OCI-LY7 (cell line): Measurements from ENCODE around the gene GOT1. TPM values are rescaled to one million over a fixed set of nuclear protein-coding genes. Genes with fewer than 3 reads are reported as not detected.

ENCODE experiments used
- Bru-seq: library from RNA; stranded (reverse); fragments of 400-500 nt; gene quantifications from one replicate; lab custom pipeline; 2021; lab: Mats Ljungman, UMichigan
- BruChase-seq, 2 experiments: library from RNA; stranded (reverse); fragments of 400-500 nt; gene quantifications; one replicate each; lab custom pipeline; 2021; lab: Mats Ljungman, UMichigan
- BruUV-seq: library from RNA; stranded (reverse); fragments of 400-500 nt; replicated peaks from 2 replicates; lab custom pipeline; 2021; lab: Mats Ljungman, UMichigan
- CTCF ChIA-PET: fragments of 300-600 bp; sonication (Branson Sonifier 250); formaldehyde crosslinking; loops from one replicate; lab custom pipeline; 2022; ENCODE audit warnings: antibody characterized with exemption; ENCODE audit not compliant: unreplicated experiment; lab: Charles Lee
- POLR2A ChIA-PET: fragments of 300-600 bp; sonication (Branson Sonifier 250); formaldehyde crosslinking; loops from one replicate; lab custom pipeline; 2022; ENCODE audit warnings: antibody characterized with exemption; lab: Charles Lee
- DNase-seq: peaks from one replicate; pipeline ENCODE4 v3.0.0-alpha.2; 2015; ENCODE audit warnings: low spot score
- H2AFZ ChIP-seq: fragments of 200-600 bp; sonication (generic), shearing (Covaris generic); 2 replicates; pipeline ENCODE4 v1.6.1; 2014; ENCODE audit warnings: mild to moderate bottlenecking, antibody characterized with exemption, low read length, moderate library complexity
- H3K27ac ChIP-seq: fragments of 200-600 bp; sonication (generic); 2 replicates; pipeline ENCODE4 v1.5.1; 2014; ENCODE audit warnings: mixed run types, low read depth, mild to moderate bottlenecking, moderate library complexity, low read length, inconsistent platforms; ENCODE audit not compliant: poor library complexity, severe bottlenecking
- H3K36me3 ChIP-seq: fragments of 200-600 bp; sonication (generic); 2 replicates; pipeline ENCODE4 v1.6.1; 2014; ENCODE audit warnings: mild to moderate bottlenecking, antibody characterized with exemption, low read length, moderate library complexity, mixed read lengths; ENCODE audit not compliant: insufficient read depth
- H3K4me1 ChIP-seq: fragments of 200-600 bp; sonication (generic); 2 replicates; pipeline ENCODE4 v1.5.1; 2014; ENCODE audit warnings: mild to moderate bottlenecking, low read length; ENCODE audit not compliant: insufficient read depth, poor library complexity, severe bottlenecking
- H3K4me2 ChIP-seq: fragments of 200-600 bp; sonication (generic); 2 replicates; pipeline ENCODE4 v1.6.1; 2014; ENCODE audit warnings: mild to moderate bottlenecking, low read length
- H3K4me3 ChIP-seq: fragments of 200-600 bp; sonication (generic); 2 replicates; pipeline ENCODE4 v1.5.1; 2014; ENCODE audit warnings: mild to moderate bottlenecking, low read depth, low read length; ENCODE audit not compliant: poor library complexity, severe bottlenecking
- H3K79me2 ChIP-seq: fragments of 200-600 bp; sonication (generic); 2 replicates; pipeline ENCODE4 v1.6.1; 2016; ENCODE audit warnings: low read depth, mild to moderate bottlenecking, low read length, moderate library complexity, mixed read lengths; ENCODE audit not compliant: insufficient read depth
- H3K9me2 ChIP-seq: fragments of 200-600 bp; sonication (generic); 2 replicates; pipeline ENCODE4 v1.6.1; 2016; ENCODE audit warnings: mild to moderate bottlenecking, low read length, mixed read lengths; ENCODE audit not compliant: insufficient read depth
- H3K9me3 ChIP-seq: fragments of 200-600 bp; sonication (generic); 2 replicates; pipeline ENCODE4 v1.6.1; 2014; ENCODE audit warnings: mild to moderate bottlenecking, mixed run types, low read length, mixed read lengths
- H4K20me1 ChIP-seq: fragments of 200-600 bp; sonication (generic); 2 replicates; pipeline ENCODE4 v1.6.1; 2014; ENCODE audit warnings: mild to moderate bottlenecking, antibody characterized with exemption, low read length, moderate library complexity, mixed read lengths; ENCODE audit not compliant: insufficient read depth
- EZH2phosphoT487 ChIP-seq: fragments of 200-600 bp; sonication (generic); IDR thresholded peaks from 2 replicates; pipeline ENCODE4 v1.6.1; 2018; ENCODE audit warnings: low read depth, borderline replicate concordance, mild to moderate bottlenecking, mixed run types, antibody characterized with exemption, low read length, moderate library complexity, mixed read lengths
- intact Hi-C: fragments of 100-400 bp; cut with micrococcal nuclease; formaldehyde crosslinking; loops from one replicate; pipeline ENCODE4 v1.10.0; 2022; ENCODE audit not compliant: unreplicated experiment
- long read RNA-seq: library from polyadenylated mRNA; stranded (forward); transcript quantifications from one replicate; pipeline ENCODE4 v2.0.0, GENCODE V29; 2022
- total RNA-seq, 2 experiments: library from RNA; depleted of rRNA in 1 of 2; stranded (reverse); fragments of >200 nt in 1 of 2; shearing (Covaris generic) in 1 of 2; gene quantifications; 2 replicates each; pipeline ENCODE4 v1.2.3, GENCODE V29; 2014 to 2022
- TF ChIP-seq, protein P1 (sequence below): fragments of 200-600 bp; sonication (generic); conservative IDR thresholded peaks from 2 replicates; pipeline ENCODE4 v1.5.1; 2014; ENCODE audit warnings: mild to moderate bottlenecking, antibody characterized with exemption, low read length, moderate library complexity, mixed read lengths

Gene GOT1
- total RNA-seq (2014; rRNA removed; shearing (Covaris generic)) (24.5 and 26.4 TPM in 2 replicates), total RNA-seq (2022) (50.4 and 59.0 TPM in 2 replicates), Bru-seq, nascent RNA (percentile 76 among the genes with signal in this experiment), BruChase-seq, experiment 1, labeled RNA remaining after a 6-hour chase (percentile 69 among the genes with signal in this experiment), BruChase-seq, experiment 2, labeled RNA remaining after a 2-hour chase (percentile 71 among the genes with signal in this experiment)
- long read RNA-seq, transcript GOT1-201 (9 exons, 2,923 nt), result major isoform, 224 of 249 reads
- long read RNA-seq, partial matches to known transcripts, result 2 of 249 reads
- long read RNA-seq, other reads (novel, unspliced or antisense), result 21 of 249 reads

- peak within 1 kb of the TSS; percentile 92 for H2AFZ ChIP-seq
- no peak for TF ChIP-seq EZH2phosphoT487
- TF ChIP-seq, protein P1, sequence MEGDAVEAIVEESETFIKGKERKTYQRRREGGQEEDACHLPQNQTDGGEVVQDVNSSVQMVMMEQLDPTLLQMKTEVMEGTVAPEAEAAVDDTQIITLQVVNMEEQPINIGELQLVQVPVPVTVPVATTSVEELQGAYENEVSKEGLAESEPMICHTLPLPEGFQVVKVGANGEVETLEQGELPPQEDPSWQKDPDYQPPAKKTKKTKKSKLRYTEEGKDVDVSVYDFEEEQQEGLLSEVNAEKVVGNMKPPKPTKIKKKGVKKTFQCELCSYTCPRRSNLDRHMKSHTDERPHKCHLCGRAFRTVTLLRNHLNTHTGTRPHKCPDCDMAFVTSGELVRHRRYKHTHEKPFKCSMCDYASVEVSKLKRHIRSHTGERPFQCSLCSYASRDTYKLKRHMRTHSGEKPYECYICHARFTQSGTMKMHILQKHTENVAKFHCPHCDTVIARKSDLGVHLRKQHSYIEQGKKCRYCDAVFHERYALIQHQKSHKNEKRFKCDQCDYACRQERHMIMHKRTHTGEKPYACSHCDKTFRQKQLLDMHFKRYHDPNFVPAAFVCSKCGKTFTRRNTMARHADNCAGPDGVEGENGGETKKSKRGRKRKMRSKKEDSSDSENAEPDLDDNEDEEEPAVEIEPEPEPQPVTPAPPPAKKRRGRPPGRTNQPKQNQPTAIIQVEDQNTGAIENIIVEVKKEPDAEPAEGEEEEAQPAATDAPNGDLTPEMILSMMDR, result no peak
- peak within 1 kb of the TSS; percentile 96 for H3K4me3 ChIP-seq
- no TSS peak for BruUV-seq
- peaks cover 14% of the 10 kb centered on the region for H3K4me1 ChIP-seq
- intact Hi-C loops, result loop anchor here (2.0 to 10.0 kb wide), 4 partner anchors 38 to 304 kb away; partner anchors contain the start of genes COX15, CUTC and SLC25A28
- H3K36me3 ChIP-seq, result peaks cover 7% of the 10 kb centered on the region; the same call in 1 of the 2 replicates
- peaks cover 7% of the 10 kb centered on the region; the same call in 1 of the 2 replicates for H4K20me1 ChIP-seq
- peaks cover 33% of the 10 kb centered on the region; the same call in 1 of the 2 replicates for H3K79me2 ChIP-seq
- no peaks in the 10 kb centered on the region for H3K9me2 ChIP-seq
- no peaks in the 10 kb centered on the region for H3K9me3 ChIP-seq
- peak within 1 kb of the TSS; percentile 98 for H3K4me2 ChIP-seq
- DNase-seq, result peak; percentile 98
- POLR2A ChIA-PET, result interaction anchor here (1.0 to 1.8 kb wide), 4 partner anchors 12 to 309 kb away, joined by 3 to 7 read pairs (median 5); no protein-coding TSS in a partner anchor
- CTCF ChIA-PET, result interaction anchor here (0.5 kb wide), 1 partner anchor 189 kb away, joined by 3 read pairs; no protein-coding TSS in a partner anchor
- peak within 1 kb of the TSS; percentile 61 for H3K27ac ChIP-seq
Observed at GRCh38 chr10:99430451-99431189, at the start of gene GOT1. TSS of gene GOT1 (minus strand) at chr10:99430624. CDS start at chr10:99430565, 59 bp downstream.

GRCh38 chr10:99470327-99470726 is 39.9 kb upstream of the GOT1 start:
- H3K79me2 ChIP-seq, result no peaks in the 10 kb centered on the region
- no peaks in the 10 kb centered on the region for H3K9me3 ChIP-seq
- no peak overlapping the region for H3K4me2 ChIP-seq
- TF ChIP-seq, protein P1, result no peak
- no peak for TF ChIP-seq EZH2phosphoT487
- H2AFZ ChIP-seq, result no peak overlapping the region
- CTCF ChIA-PET, result no interaction called here
- no peak overlapping the region for H3K27ac ChIP-seq
- H4K20me1 ChIP-seq, result no peaks in the 10 kb centered on the region
- BruUV-seq, result no TSS peak
- intact Hi-C loops, result no loop called here
- no peaks in the 10 kb centered on the region for H3K36me3 ChIP-seq
- H3K4me1 ChIP-seq, result no peaks in the 10 kb centered on the region
- DNase-seq, result peak; percentile 8
- no peaks in the 10 kb centered on the region for H3K9me2 ChIP-seq
- no peak overlapping the region for H3K4me3 ChIP-seq
- POLR2A ChIA-PET, result no interaction called here
